Keratinocyte (primary cell): ENCODE measurements around the gene GPD1.

Experiments
- CTCF ChIP-seq, 3 experiments: IDR thresholded peaks in 1 of 3; conservative IDR thresholded peaks in 1 of 3; optimal IDR thresholded peaks in 1 of 3; 2 replicates in 2 of 3; 3 replicates in 1 of 3; pipeline versions ENCODE3 to v1.5.1; 2011; ENCODE audit warnings: low read length in 3 of 3, mild to moderate bottlenecking in 3 of 3, moderate library complexity in 2 of 3, control low read depth in 1 of 3, inconsistent platforms in 1 of 3; ENCODE audit not compliant: insufficient read depth in 2 of 3; ENCODE audit errors: extremely low read depth in 1 of 3
- EZH2 ChIP-seq: IDR thresholded peaks from one replicate; pipeline ENCODE4 v1.6.1; 2012; ENCODE audit warnings: inconsistent platforms, mild to moderate bottlenecking, low read length, moderate library complexity

GRCh38 chr12:50070314-50071060, 33.3 kb upstream of the GPD1 start:
- peak; percentile 93 to 98 (median 97) for TF ChIP-seq CTCF (optimal IDR thresholded peaks at IDR 0.05 in 1 of 3, IDR thresholded peaks at IDR 0.05 in 1 of 3, conservative IDR thresholded peaks at IDR 0.05 in 1 of 3; ENCODE audit: extremely low read depth in 1 of 3, insufficient read depth in 2 of 3, low read length in 3 of 3)
- TF ChIP-seq EZH2, result no peak
